Measurements from ENCODE around the gene SCFD2.

The SCFD2 gene

GRCh38 chr4:53011259-53011905 is 354.5 kb downstream of the SCFD2 start:
- H3K9me3 ChIP-seq (ENCODE audit: control insufficient read depth, low read length), result no peaks in the 10 kb centered on the region
- H3K4me1 ChIP-seq (ENCODE audit: control insufficient read depth, insufficient read depth, low read length, poor library complexity, severe bottlenecking), result no peaks in the 10 kb centered on the region
- no peaks in the 10 kb centered on the region for H3K36me3 ChIP-seq (ENCODE audit: control insufficient read depth, insufficient read depth, low read length)
- DNase-seq, result no peak
- H3K27me3 ChIP-seq (replicated peaks; ENCODE audit: control insufficient read depth, insufficient read depth, low read length, poor library complexity, severe bottlenecking), result no peaks in the 10 kb centered on the region
- H3K4me3 ChIP-seq (ENCODE audit: insufficient read depth, low read depth, low read length, poor library complexity, severe bottlenecking), result no peak overlapping the region
- H3K27ac ChIP-seq (ENCODE audit: insufficient read depth, low read length, poor library complexity, severe bottlenecking), result no peak overlapping the region

- Histone ChIP-seq H3K4me3 (ENCODE audit: insufficient read depth, low read depth, low read length, poor library complexity, severe bottlenecking) (no peak overlapping the region), H3K36me3 (ENCODE audit: control insufficient read depth, insufficient read depth, low read length) (no peaks in the 10 kb centered on the region), H3K27me3 (replicated peaks; ENCODE audit: control insufficient read depth, insufficient read depth, low read length, poor library complexity, severe bottlenecking) (no peaks in the 10 kb centered on the region), H3K4me1 (ENCODE audit: control insufficient read depth, insufficient read depth, low read length, poor library complexity, severe bottlenecking) (no peaks in the 10 kb centered on the region), H3K9me3 (ENCODE audit: control insufficient read depth, low read length) (no peaks in the 10 kb centered on the region), H3K27ac (ENCODE audit: insufficient read depth, low read length, poor library complexity, severe bottlenecking) (no peak overlapping the region)
- DNase-seq, result no peak
Measured at GRCh38 chr4:53010318-53010717, 355.5 kb downstream of the SCFD2 start.

GRCh38 chr4:53009824-53010223 is 356.0 kb downstream of the SCFD2 start:
- no peak overlapping the region for H3K4me3 ChIP-seq (ENCODE audit: insufficient read depth, low read depth, low read length, poor library complexity, severe bottlenecking)
- no peaks in the 10 kb centered on the region for H3K27me3 ChIP-seq (replicated peaks; ENCODE audit: control insufficient read depth, insufficient read depth, low read length, poor library complexity, severe bottlenecking)
- H3K36me3 ChIP-seq (ENCODE audit: control insufficient read depth, insufficient read depth, low read length), result no peaks in the 10 kb centered on the region
- H3K9me3 ChIP-seq (ENCODE audit: control insufficient read depth, low read length), result no peaks in the 10 kb centered on the region
- no peaks in the 10 kb centered on the region for H3K4me1 ChIP-seq (ENCODE audit: control insufficient read depth, insufficient read depth, low read length, poor library complexity, severe bottlenecking)
- H3K27ac ChIP-seq (ENCODE audit: insufficient read depth, low read length, poor library complexity, severe bottlenecking), result no peak overlapping the region
- no peak for DNase-seq

- Histone ChIP-seq H3K4me1 (ENCODE audit: control insufficient read depth, insufficient read depth, low read length, poor library complexity, severe bottlenecking) (no peaks in the 10 kb centered on the region), H3K4me3 (ENCODE audit: insufficient read depth, low read depth, low read length, poor library complexity, severe bottlenecking) (no peak overlapping the region), H3K9me3 (ENCODE audit: control insufficient read depth, low read length) (no peaks in the 10 kb centered on the region), H3K36me3 (ENCODE audit: control insufficient read depth, insufficient read depth, low read length) (no peaks in the 10 kb centered on the region), H3K27me3 (replicated peaks; ENCODE audit: control insufficient read depth, insufficient read depth, low read length, poor library complexity, severe bottlenecking) (no peaks in the 10 kb centered on the region), H3K27ac (ENCODE audit: insufficient read depth, low read length, poor library complexity, severe bottlenecking) (no peak overlapping the region)
- no peak for DNase-seq
Measured at GRCh38 chr4:53007024-53007423, 358.8 kb downstream of the SCFD2 start.

GRCh38 chr4:53005808-53006207 is 360.1 kb downstream of the SCFD2 start:
- Histone ChIP-seq H3K4me1 (ENCODE audit: control insufficient read depth, insufficient read depth, low read length, poor library complexity, severe bottlenecking) (no peaks in the 10 kb centered on the region), H3K4me3 (ENCODE audit: insufficient read depth, low read depth, low read length, poor library complexity, severe bottlenecking) (no peak overlapping the region), H3K27ac (ENCODE audit: insufficient read depth, low read length, poor library complexity, severe bottlenecking) (no peak overlapping the region), H3K36me3 (ENCODE audit: control insufficient read depth, insufficient read depth, low read length) (no peaks in the 10 kb centered on the region), H3K9me3 (ENCODE audit: control insufficient read depth, low read length) (no peaks in the 10 kb centered on the region), H3K27me3 (replicated peaks; ENCODE audit: control insufficient read depth, insufficient read depth, low read length, poor library complexity, severe bottlenecking) (no peaks in the 10 kb centered on the region)
- no peak for DNase-seq

- H3K36me3 ChIP-seq (ENCODE audit: control insufficient read depth, insufficient read depth, low read length), result no peaks in the 10 kb centered on the region
- H3K9me3 ChIP-seq (ENCODE audit: control insufficient read depth, low read length), result no peaks in the 10 kb centered on the region
- H3K4me1 ChIP-seq (ENCODE audit: control insufficient read depth, insufficient read depth, low read length, poor library complexity, severe bottlenecking), result no peaks in the 10 kb centered on the region
- no peak overlapping the region for H3K4me3 ChIP-seq (ENCODE audit: insufficient read depth, low read depth, low read length, poor library complexity, severe bottlenecking)
- no peaks in the 10 kb centered on the region for H3K27me3 ChIP-seq (replicated peaks; ENCODE audit: control insufficient read depth, insufficient read depth, low read length, poor library complexity, severe bottlenecking)
- H3K27ac ChIP-seq (ENCODE audit: insufficient read depth, low read length, poor library complexity, severe bottlenecking), result no peak overlapping the region
- no peak for DNase-seq
Measured at GRCh38 chr4:53005149-53005546, 360.7 kb downstream of the SCFD2 start.

- no peak for DNase-seq
- no peaks in the 10 kb centered on the region for H3K36me3 ChIP-seq (ENCODE audit: control insufficient read depth, insufficient read depth, low read length)
- no peaks in the 10 kb centered on the region for H3K4me1 ChIP-seq (ENCODE audit: control insufficient read depth, insufficient read depth, low read length, poor library complexity, severe bottlenecking)
- no peak overlapping the region for H3K4me3 ChIP-seq (ENCODE audit: insufficient read depth, low read depth, low read length, poor library complexity, severe bottlenecking)
- H3K9me3 ChIP-seq (ENCODE audit: control insufficient read depth, low read length), result no peaks in the 10 kb centered on the region
- no peak overlapping the region for H3K27ac ChIP-seq (ENCODE audit: insufficient read depth, low read length, poor library complexity, severe bottlenecking)
- H3K27me3 ChIP-seq (replicated peaks; ENCODE audit: control insufficient read depth, insufficient read depth, low read length, poor library complexity, severe bottlenecking), result no peaks in the 10 kb centered on the region
Measured at GRCh38 chr4:53004497-53005148, 361.2 kb downstream of the SCFD2 start.

GRCh38 chr4:53003959-53004358 is 361.9 kb downstream of the SCFD2 start:
- Histone ChIP-seq H3K4me3 (ENCODE audit: insufficient read depth, low read depth, low read length, poor library complexity, severe bottlenecking) (no peak overlapping the region), H3K36me3 (ENCODE audit: control insufficient read depth, insufficient read depth, low read length) (no peaks in the 10 kb centered on the region), H3K4me1 (ENCODE audit: control insufficient read depth, insufficient read depth, low read length, poor library complexity, severe bottlenecking) (no peaks in the 10 kb centered on the region), H3K9me3 (ENCODE audit: control insufficient read depth, low read length) (no peaks in the 10 kb centered on the region), H3K27ac (ENCODE audit: insufficient read depth, low read length, poor library complexity, severe bottlenecking) (no peak overlapping the region), H3K27me3 (replicated peaks; ENCODE audit: control insufficient read depth, insufficient read depth, low read length, poor library complexity, severe bottlenecking) (no peaks in the 10 kb centered on the region)
- DNase-seq, result no peak

- H3K9me3 ChIP-seq (ENCODE audit: control insufficient read depth, low read length), result no peaks in the 10 kb centered on the region
- H3K27ac ChIP-seq (ENCODE audit: insufficient read depth, low read length, poor library complexity, severe bottlenecking), result no peak overlapping the region
- H3K36me3 ChIP-seq (ENCODE audit: control insufficient read depth, insufficient read depth, low read length), result no peaks in the 10 kb centered on the region
- no peaks in the 10 kb centered on the region for H3K27me3 ChIP-seq (replicated peaks; ENCODE audit: control insufficient read depth, insufficient read depth, low read length, poor library complexity, severe bottlenecking)
- H3K4me1 ChIP-seq (ENCODE audit: control insufficient read depth, insufficient read depth, low read length, poor library complexity, severe bottlenecking), result no peaks in the 10 kb centered on the region
- no peak for DNase-seq
- H3K4me3 ChIP-seq (ENCODE audit: insufficient read depth, low read depth, low read length, poor library complexity, severe bottlenecking), result no peak overlapping the region
Measured at GRCh38 chr4:53000560-53000959, 365.3 kb downstream of the SCFD2 start.

GRCh38 chr4:52999626-53000025 is 366.2 kb downstream of the SCFD2 start:
- no peak overlapping the region for H3K27ac ChIP-seq (ENCODE audit: insufficient read depth, low read length, poor library complexity, severe bottlenecking)
- no peak for DNase-seq
- no peak overlapping the region for H3K4me3 ChIP-seq (ENCODE audit: insufficient read depth, low read depth, low read length, poor library complexity, severe bottlenecking)
- no peaks in the 10 kb centered on the region for H3K9me3 ChIP-seq (ENCODE audit: control insufficient read depth, low read length)
- H3K36me3 ChIP-seq (ENCODE audit: control insufficient read depth, insufficient read depth, low read length), result no peaks in the 10 kb centered on the region
- H3K4me1 ChIP-seq (ENCODE audit: control insufficient read depth, insufficient read depth, low read length, poor library complexity, severe bottlenecking), result no peaks in the 10 kb centered on the region
- no peaks in the 10 kb centered on the region for H3K27me3 ChIP-seq (replicated peaks; ENCODE audit: control insufficient read depth, insufficient read depth, low read length, poor library complexity, severe bottlenecking)
